ENCODE results near the gene ZBED4.

Gene ZBED4

GRCh38 chr22:49906071-49906798 is 52.6 kb downstream of the ZBED4 start:
- 95 to 98% methylated on average over 23 to 25 of the region's 28 CpGs for WGBS, 2 experiments (ENCODE audit: insufficient coverage in 2 of 2)
- no peak overlapping the region for H3K27ac ChIP-seq (ENCODE audit: low read depth, low read length, severe bottlenecking)
- no peaks in the 10 kb centered on the region for H3K9me3 ChIP-seq (ENCODE audit: control insufficient read depth, low read length)
- H3K36me3 ChIP-seq (ENCODE audit: control insufficient read depth, insufficient read depth, low read length): peaks cover 31% of the 10 kb centered on the region
- H3K4me3 ChIP-seq (ENCODE audit: extremely low read depth, insufficient read depth, low read length, poor library complexity, severe bottlenecking): no peak overlapping the region
- no peaks in the 10 kb centered on the region for H3K4me1 ChIP-seq (ENCODE audit: control insufficient read depth, insufficient read depth, low read length, poor library complexity, severe bottlenecking)

- H3K4me1 ChIP-seq (ENCODE audit: control insufficient read depth, insufficient read depth, low read length, poor library complexity, severe bottlenecking): no peaks in the 10 kb centered on the region
- WGBS, 2 experiments (ENCODE audit: insufficient coverage in 2 of 2): 85 to 93% methylated on average over 7 to 10 of the region's 14 CpGs
Observed at GRCh38 chr22:49906799-49907290, 53.2 kb downstream of the ZBED4 start.

GRCh38 chr22:49907807-49908206 is 54.2 kb downstream of the ZBED4 start:
- no peak overlapping the region for H3K4me3 ChIP-seq (ENCODE audit: extremely low read depth, insufficient read depth, low read length, poor library complexity, severe bottlenecking)
- H3K36me3 ChIP-seq (ENCODE audit: control insufficient read depth, insufficient read depth, low read length): peaks cover 35% of the 10 kb centered on the region
- 94 to 96% methylated on average over 19 of the region's 19 CpGs for WGBS, 2 experiments (ENCODE audit: insufficient coverage in 2 of 2)

More at GRCh38 chr22:49906799-49907290, 53.2 kb downstream of the ZBED4 start:
- Histone ChIP-seq H3K9me3 (ENCODE audit: control insufficient read depth, low read length) (no peaks in the 10 kb centered on the region), H3K36me3 (ENCODE audit: control insufficient read depth, insufficient read depth, low read length) (peaks cover 31% of the 10 kb centered on the region), H3K4me3 (ENCODE audit: extremely low read depth, insufficient read depth, low read length, poor library complexity, severe bottlenecking) (no peak overlapping the region), H3K27ac (ENCODE audit: low read depth, low read length, severe bottlenecking) (no peak overlapping the region)

DNA sequence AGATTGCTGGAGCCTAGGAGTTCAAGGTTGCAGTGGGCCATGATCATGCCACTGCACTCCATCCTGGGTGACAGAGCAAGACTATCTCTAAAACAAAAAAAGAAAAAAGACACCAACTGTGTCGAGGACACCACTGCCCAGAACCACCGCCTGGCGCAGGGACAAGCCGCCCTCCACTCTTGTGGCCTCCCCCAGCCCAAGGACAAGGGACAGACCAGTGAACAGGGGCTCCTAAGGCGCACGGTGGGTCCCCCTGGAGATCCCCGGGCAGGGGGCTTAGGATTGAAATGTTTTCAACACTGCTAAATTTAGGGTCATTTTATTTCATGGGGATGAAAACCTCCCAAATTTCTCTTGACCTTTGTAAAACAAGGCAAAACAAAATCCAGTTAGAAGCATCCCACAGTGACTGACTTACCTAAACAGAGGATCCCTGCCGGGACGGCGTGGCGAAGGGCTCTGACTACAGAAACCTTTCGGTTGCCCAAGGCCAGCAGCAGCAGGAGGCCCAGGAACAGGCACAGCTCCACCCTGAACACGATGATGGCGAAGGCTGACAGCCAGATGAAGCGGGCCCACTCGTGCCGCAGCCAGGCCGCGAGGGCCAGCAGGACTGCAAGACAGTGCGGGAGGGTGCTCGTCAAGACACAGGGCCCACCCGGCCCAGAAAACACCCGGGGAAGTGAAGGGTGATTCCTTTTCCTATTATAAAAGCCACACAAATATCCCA is 56.0 kb downstream of the ZBED4 start:
- H3K36me3 ChIP-seq (ENCODE audit: control insufficient read depth, insufficient read depth, low read length): peaks cover 23% of the 10 kb centered on the region
- H3K4me3 ChIP-seq (ENCODE audit: extremely low read depth, insufficient read depth, low read length, poor library complexity, severe bottlenecking): no peak overlapping the region
- H3K4me1 ChIP-seq (ENCODE audit: control insufficient read depth, insufficient read depth, low read length, poor library complexity, severe bottlenecking): no peaks in the 10 kb centered on the region
- WGBS, 2 experiments (ENCODE audit: insufficient coverage in 2 of 2): 94 to 95% methylated on average over 14 to 20 of the region's 23 CpGs
- H3K9me3 ChIP-seq (ENCODE audit: control insufficient read depth, low read length): no peaks in the 10 kb centered on the region
- H3K27ac ChIP-seq (ENCODE audit: low read depth, low read length, severe bottlenecking): no peak overlapping the region

More at GRCh38 chr22:49907807-49908206, 54.2 kb downstream of the ZBED4 start:
- Histone ChIP-seq H3K9me3 (ENCODE audit: control insufficient read depth, low read length) (no peaks in the 10 kb centered on the region), H3K4me1 (ENCODE audit: control insufficient read depth, insufficient read depth, low read length, poor library complexity, severe bottlenecking) (no peaks in the 10 kb centered on the region), H3K27ac (ENCODE audit: low read depth, low read length, severe bottlenecking) (no peak overlapping the region)

GRCh38 chr22:49910229-49911155 is 56.8 kb downstream of the ZBED4 start:
- Histone ChIP-seq H3K36me3 (ENCODE audit: control insufficient read depth, insufficient read depth, low read length) (peaks cover 23% of the 10 kb centered on the region), H3K27ac (ENCODE audit: low read depth, low read length, severe bottlenecking) (no peak overlapping the region), H3K9me3 (ENCODE audit: control insufficient read depth, low read length) (no peaks in the 10 kb centered on the region), H3K4me3 (ENCODE audit: extremely low read depth, insufficient read depth, low read length, poor library complexity, severe bottlenecking) (no peak overlapping the region), H3K4me1 (ENCODE audit: control insufficient read depth, insufficient read depth, low read length, poor library complexity, severe bottlenecking) (no peaks in the 10 kb centered on the region)
- 92 to 95% methylated on average over 24 to 25 of the region's 27 CpGs for WGBS, 2 experiments (ENCODE audit: insufficient coverage in 2 of 2)

- Histone ChIP-seq H3K36me3 (ENCODE audit: control insufficient read depth, insufficient read depth, low read length) (peaks cover 20% of the 10 kb centered on the region), H3K4me3 (ENCODE audit: extremely low read depth, insufficient read depth, low read length, poor library complexity, severe bottlenecking) (no peak overlapping the region), H3K9me3 (ENCODE audit: control insufficient read depth, low read length) (no peaks in the 10 kb centered on the region), H3K27ac (ENCODE audit: low read depth, low read length, severe bottlenecking) (no peak overlapping the region), H3K4me1 (ENCODE audit: control insufficient read depth, insufficient read depth, low read length, poor library complexity, severe bottlenecking) (no peaks in the 10 kb centered on the region)
- 93 to 98% methylated on average over 19 to 27 of the region's 30 CpGs for WGBS, 2 experiments (ENCODE audit: insufficient coverage in 2 of 2)
Observed at GRCh38 chr22:49911881-49912625, 58.4 kb downstream of the ZBED4 start.

GRCh38 chr22:49913026-49913425 is 59.4 kb downstream of the ZBED4 start:
- no peaks in the 10 kb centered on the region for H3K9me3 ChIP-seq (ENCODE audit: control insufficient read depth, low read length)
- no peak overlapping the region for H3K27ac ChIP-seq (ENCODE audit: low read depth, low read length, severe bottlenecking)
- H3K4me1 ChIP-seq (ENCODE audit: control insufficient read depth, insufficient read depth, low read length, poor library complexity, severe bottlenecking): no peaks in the 10 kb centered on the region
- 91 to 92% methylated on average over 14 of the region's 14 CpGs for WGBS, 2 experiments (ENCODE audit: insufficient coverage in 2 of 2)
- H3K4me3 ChIP-seq (ENCODE audit: extremely low read depth, insufficient read depth, low read length, poor library complexity, severe bottlenecking): no peak overlapping the region
- H3K36me3 ChIP-seq (ENCODE audit: control insufficient read depth, insufficient read depth, low read length): peaks cover 17% of the 10 kb centered on the region

DNA sequence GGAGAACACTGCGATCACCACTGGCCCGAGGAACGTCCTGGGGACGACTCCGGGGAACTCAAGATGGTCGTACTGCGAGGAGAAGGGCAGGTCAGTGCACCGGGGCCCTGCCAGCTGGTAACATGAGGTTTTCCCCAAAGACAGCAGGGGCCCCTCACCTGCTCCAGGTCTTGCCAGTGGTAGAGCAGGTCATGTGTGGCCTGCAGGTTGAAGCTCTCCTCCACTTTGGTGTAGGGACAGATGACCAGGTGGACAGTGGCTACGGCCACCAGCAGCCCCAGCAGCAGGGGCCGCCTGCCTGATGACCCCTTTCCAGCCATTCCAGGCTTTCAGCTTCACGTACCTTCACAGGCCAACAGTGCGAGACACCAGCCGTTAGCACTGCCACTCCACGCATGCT is 59.8 kb downstream of the ZBED4 start:
- Histone ChIP-seq H3K27ac (ENCODE audit: low read depth, low read length, severe bottlenecking) (no peak overlapping the region), H3K4me1 (ENCODE audit: control insufficient read depth, insufficient read depth, low read length, poor library complexity, severe bottlenecking) (no peaks in the 10 kb centered on the region), H3K4me3 (ENCODE audit: extremely low read depth, insufficient read depth, low read length, poor library complexity, severe bottlenecking) (no peak overlapping the region), H3K9me3 (ENCODE audit: control insufficient read depth, low read length) (no peaks in the 10 kb centered on the region), H3K36me3 (ENCODE audit: control insufficient read depth, insufficient read depth, low read length) (peaks cover 17% of the 10 kb centered on the region)
- 97 to 98% methylated on average over 13 of the region's 14 CpGs for WGBS, 2 experiments (ENCODE audit: insufficient coverage in 2 of 2)

GRCh38 chr22:49914256-49914655 is 60.6 kb downstream of the ZBED4 start:
- peaks cover 13% of the 10 kb centered on the region for H3K36me3 ChIP-seq (ENCODE audit: control insufficient read depth, insufficient read depth, low read length)
- no peaks in the 10 kb centered on the region for H3K9me3 ChIP-seq (ENCODE audit: control insufficient read depth, low read length)
- WGBS, 2 experiments (ENCODE audit: insufficient coverage in 2 of 2): 83 to 93% methylated on average over 4 to 10 of the region's 12 CpGs
- no peak overlapping the region for H3K4me3 ChIP-seq (ENCODE audit: extremely low read depth, insufficient read depth, low read length, poor library complexity, severe bottlenecking)
- H3K27ac ChIP-seq (ENCODE audit: low read depth, low read length, severe bottlenecking): no peak overlapping the region
- H3K4me1 ChIP-seq (ENCODE audit: control insufficient read depth, insufficient read depth, low read length, poor library complexity, severe bottlenecking): no peaks in the 10 kb centered on the region

DNA sequence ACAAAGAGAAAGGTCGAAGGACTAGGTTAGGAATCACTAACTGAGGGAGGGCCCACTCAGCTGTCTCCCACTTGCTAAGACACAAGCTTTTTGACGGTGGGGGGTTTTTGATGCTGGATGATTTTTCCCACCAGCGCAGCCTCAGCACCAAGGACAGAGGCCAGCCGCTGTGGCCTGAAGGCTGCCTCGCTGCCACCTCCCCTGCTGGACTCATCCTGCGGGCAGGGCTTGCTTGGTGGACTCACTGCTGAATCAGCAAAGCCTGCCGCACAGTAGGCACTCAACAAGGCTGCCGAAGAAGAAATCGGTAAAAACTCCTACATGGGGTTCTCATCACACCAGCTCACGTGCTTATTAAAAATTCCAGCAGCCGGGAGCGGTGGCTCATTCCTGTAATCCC is 62.0 kb downstream of the ZBED4 start:
- no peaks in the 10 kb centered on the region for H3K4me1 ChIP-seq (ENCODE audit: control insufficient read depth, insufficient read depth, low read length, poor library complexity, severe bottlenecking)
- no peak overlapping the region for H3K27ac ChIP-seq (ENCODE audit: low read depth, low read length, severe bottlenecking)
- WGBS, 2 experiments (ENCODE audit: insufficient coverage in 2 of 2): 75 to 92% methylated on average over 9 to 11 of the region's 12 CpGs

More for the DNA sequence above, 62.0 kb downstream of the ZBED4 start:
- Histone ChIP-seq H3K36me3 (ENCODE audit: control insufficient read depth, insufficient read depth, low read length) (peaks cover 20% of the 10 kb centered on the region), H3K4me3 (ENCODE audit: extremely low read depth, insufficient read depth, low read length, poor library complexity, severe bottlenecking) (no peak overlapping the region), H3K9me3 (ENCODE audit: control insufficient read depth, low read length) (no peaks in the 10 kb centered on the region)

Measured in mesodermal cell (in vitro differentiated cells).